ENCODE measurements around the gene RFC3. TPM values are rescaled to one million over a fixed set of nuclear protein-coding genes. Genes with fewer than 3 reads are reported as not detected.

The RFC3 gene
- total RNA-seq, 4 donors from 2014 or later: 3.0 to 7.6 (median 4.0) TPM

DNA sequence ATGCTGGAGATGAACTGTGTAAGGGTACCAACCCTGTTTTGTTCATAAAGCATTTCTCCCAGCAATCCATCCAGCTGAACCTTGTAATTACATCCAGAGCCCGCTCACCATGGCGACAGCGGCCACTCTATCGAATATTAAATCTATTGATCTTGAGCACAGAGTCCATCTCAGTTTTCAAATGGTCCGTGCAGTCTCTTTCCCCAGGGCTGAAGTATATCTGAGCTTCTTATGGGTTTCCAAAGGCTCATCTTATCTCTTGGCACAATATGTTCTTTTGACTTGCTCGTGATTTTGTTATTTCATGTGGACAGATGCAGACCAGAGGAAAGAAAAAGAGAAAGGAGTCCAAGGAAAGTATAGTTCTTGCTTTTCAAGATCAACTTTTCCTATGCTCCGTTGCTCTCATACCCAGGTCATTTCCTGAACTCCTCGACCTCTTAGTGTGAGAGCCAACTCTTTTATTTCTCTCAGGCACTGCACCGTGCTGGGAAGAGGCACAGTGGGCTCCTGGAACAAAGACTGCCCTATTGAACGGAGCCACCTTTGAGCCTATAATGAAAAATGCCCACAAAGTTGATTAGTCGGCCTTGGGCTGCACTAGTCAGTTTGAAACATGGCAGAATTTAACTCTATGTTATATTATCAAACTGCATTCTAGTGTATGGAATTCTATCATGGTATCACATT lies 66.7 kb downstream of the RFC3 start:
- H3K9me3 ChIP-seq: no peaks in the 10 kb centered on the region
- no peak overlapping the region for H3K27ac ChIP-seq
- H3K36me3 ChIP-seq: no peaks in the 10 kb centered on the region
- no peaks in the 10 kb centered on the region for H3K4me1 ChIP-seq
- TF ChIP-seq, protein P1, sequence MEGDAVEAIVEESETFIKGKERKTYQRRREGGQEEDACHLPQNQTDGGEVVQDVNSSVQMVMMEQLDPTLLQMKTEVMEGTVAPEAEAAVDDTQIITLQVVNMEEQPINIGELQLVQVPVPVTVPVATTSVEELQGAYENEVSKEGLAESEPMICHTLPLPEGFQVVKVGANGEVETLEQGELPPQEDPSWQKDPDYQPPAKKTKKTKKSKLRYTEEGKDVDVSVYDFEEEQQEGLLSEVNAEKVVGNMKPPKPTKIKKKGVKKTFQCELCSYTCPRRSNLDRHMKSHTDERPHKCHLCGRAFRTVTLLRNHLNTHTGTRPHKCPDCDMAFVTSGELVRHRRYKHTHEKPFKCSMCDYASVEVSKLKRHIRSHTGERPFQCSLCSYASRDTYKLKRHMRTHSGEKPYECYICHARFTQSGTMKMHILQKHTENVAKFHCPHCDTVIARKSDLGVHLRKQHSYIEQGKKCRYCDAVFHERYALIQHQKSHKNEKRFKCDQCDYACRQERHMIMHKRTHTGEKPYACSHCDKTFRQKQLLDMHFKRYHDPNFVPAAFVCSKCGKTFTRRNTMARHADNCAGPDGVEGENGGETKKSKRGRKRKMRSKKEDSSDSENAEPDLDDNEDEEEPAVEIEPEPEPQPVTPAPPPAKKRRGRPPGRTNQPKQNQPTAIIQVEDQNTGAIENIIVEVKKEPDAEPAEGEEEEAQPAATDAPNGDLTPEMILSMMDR (IDR thresholded peaks at IDR 0.05): no peak
- TF ChIP-seq EP300 (IDR thresholded peaks at IDR 0.05) (no peak), POLR2A (IDR thresholded peaks at IDR 0.05) (no peak), POLR2AphosphoS5 (IDR thresholded peaks at IDR 0.05) (no peak)
- no peaks in the 10 kb centered on the region for H3K27me3 ChIP-seq
- no peak for ATAC-seq
- WGBS, 2 donors (ENCODE audit: low coverage in 1 of 2): 79 to 82% methylated on average over 7 to 11 of the region's 11 CpGs
- no peak overlapping the region for H3K4me3 ChIP-seq

Small RNA genes within 50 kb of the gene (small RNA-seq; reads per million reads assigned to genes)
- 0 reads per million in 4 donors for gene RNU5A-4P
